ENCODE results near the gene NUMBL.
"Not testable (repeated sequence)": the region's sequence is repeated elsewhere in the genome, so short reads cannot be mapped to it uniquely, and the experiment has no call there.

The NUMBL gene

DNA sequence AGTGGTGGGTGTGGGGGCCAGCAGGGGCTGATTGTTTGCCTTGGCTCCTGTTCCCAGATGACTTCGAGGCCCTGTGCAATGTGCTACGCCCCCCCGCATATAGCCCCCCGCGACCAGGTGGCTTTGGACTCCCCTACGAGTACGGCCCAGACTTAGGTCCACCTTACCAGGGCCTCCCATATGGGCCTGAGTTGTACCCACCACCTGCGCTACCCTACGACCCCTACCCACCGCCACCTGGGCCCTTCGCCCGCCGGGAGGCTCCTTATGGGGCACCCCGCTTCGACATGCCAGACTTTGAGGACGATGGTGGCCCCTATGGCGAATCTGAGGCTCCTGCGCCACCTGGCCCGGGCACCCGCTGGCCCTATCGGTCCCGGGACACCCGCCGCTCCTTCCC is 63.5 kb downstream of the NUMBL start:
- no peak for DNase-seq

DNA sequence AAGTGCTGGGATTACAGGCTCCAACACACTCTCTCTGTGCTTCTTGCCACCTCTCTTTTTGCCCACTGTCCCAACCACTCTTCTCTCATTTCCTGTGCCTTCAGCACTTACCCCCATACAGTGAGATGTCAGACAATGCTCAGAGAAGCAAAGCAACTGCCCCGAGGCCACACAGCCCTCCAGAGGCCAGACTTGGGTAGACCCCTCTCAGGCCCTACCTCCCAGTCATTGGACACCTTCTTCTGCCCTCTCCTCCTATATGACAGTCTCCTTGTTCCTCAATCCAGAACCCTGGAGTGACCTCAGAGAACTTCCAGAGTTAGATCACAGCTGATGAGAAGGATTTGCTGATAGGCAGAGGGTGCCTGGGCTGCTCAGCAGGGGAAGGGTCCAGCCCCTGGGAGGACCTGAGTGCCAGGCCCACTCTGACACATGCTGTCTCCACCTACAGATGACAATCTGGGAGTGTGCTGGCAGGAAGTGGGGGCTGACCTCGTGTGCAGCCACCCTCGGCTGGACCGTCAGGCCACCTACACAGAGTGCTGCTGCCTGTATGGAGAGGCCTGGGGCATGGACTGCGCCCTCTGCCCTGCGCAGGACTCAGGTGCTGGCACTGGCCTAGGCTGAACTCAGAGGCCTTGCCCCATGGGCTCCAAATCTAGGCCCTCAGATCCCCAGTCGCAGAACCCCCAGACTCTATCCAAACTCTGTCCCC is 64.9 kb downstream of the NUMBL start:
- DNase-seq = no peak

GRCh38 chr19:40624369-40625153 is 65.9 kb downstream of the NUMBL start:
- DNase-seq = not testable (repeated sequence)

DNA sequence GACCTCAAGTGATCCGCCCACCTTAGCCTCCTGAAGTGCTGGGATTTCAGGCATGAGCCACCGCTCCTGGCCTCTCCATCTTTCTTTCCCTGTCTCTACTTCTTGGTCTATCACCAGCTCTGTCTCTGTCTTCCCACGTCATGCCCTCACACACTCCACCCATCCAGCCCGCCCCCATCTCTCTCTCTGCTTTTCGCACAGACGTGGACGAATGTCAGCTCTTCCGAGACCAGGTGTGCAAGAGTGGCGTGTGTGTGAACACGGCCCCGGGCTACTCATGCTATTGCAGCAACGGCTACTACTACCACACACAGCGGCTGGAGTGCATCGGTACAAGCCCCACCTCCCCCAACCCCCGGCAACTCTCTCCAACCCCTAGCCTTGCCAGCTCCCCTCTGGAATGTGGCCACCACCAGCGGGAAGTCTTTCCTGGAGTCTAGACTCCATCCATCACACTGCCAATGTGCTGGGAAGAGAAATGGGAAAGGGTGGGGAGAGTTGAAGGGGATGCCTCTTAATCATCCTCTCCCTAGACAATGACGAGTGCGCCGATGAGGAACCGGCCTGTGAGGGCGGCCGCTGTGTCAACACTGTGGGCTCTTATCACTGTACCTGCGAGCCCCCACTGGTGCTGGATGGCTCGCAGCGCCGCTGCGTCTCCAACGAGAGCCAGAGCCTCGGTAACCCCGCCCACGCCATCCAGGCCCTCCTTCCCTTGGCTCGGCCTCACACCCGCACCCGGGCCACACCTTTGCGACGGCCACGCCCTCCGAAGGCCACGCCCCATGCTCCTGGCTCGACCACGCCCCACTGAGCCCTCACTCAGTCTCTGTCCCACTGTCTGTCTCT is 66.8 kb downstream of the NUMBL start:
- peak; percentile 85 to 97 (median 91) for DNase-seq

DNA sequence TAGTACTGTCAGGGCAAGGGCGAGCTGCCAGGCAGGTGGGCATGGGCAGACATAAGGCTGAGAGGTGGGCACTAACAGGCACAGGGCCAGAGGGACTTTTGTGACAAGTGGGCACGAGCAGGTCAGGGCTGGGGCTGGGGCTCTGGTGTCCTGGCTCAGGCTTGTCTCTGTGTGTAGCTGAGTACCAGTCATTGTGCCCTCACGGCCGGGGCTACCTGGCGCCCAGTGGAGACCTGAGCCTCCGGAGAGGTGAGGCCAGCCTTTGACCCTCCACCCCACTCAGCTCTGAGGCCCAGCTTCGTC is 67.7 kb downstream of the NUMBL start:
- no peak for DNase-seq

GRCh38 chr19:40621966-40622772 is 68.3 kb downstream of the NUMBL start:
- no peak for DNase-seq

- DNase-seq = no peak
Measured at GRCh38 chr19:40621283-40621682, 69.2 kb downstream of the NUMBL start.

- no peak for DNase-seq
Measured at GRCh38 chr19:40620161-40620485, 70.3 kb downstream of the NUMBL start.

DNA sequence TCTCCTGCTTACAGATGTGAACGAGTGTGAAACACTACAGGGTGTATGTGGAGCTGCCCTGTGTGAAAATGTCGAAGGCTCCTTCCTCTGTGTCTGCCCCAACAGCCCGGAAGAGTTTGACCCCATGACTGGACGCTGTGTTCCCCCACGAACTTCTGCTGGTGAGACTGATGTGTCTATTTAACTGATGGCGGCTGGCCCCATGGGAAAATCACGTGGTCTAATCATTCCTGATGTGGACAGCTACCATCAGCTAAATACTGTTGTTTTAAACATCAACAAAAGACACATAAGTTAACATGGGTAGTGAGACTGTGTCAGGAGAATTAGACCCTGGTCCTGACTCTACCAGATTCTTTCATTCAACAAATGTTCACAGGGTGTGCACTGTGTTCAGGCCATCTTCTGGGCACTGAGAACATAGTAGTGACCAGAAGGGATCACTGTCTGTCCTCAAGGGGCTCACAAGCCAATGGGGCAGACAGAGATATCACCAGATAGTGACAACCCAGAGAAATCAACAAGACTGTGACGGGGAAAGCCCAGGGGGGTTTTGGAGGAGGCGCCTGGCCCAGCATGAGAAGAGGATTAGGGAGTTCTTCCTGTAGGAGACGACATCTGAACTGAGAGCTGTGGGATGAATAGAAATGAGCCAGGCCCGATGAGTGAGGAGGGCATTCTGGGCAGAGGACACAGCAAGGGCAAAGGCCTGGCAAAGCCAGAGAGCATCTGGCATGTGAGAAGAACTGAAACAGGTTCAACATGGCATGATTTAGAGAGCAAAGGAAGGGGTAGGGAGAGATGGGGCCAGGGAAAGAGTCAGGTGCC is 70.9 kb downstream of the NUMBL start:
- no peak for DNase-seq

DNA sequence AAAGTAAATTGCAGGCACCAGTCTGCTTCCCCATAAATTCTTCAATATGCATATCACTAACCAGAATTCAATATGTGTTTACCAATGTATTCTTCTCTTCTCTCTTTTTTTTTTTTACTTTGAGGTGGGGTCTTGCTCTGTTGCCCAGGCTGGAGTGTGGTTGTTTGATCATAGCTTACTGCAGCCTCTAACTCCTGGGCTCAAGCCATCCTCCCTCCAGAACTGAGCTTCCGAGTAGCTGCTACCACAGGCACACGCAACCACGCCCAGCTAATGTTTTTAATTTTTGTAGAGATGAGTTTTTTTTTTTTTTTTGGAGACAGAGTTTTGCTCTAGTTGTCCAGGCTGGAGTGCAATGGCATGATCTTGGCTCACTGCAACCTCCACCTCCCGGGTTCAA is 72.5 kb downstream of the NUMBL start:
- DNase-seq = no peak

DNA sequence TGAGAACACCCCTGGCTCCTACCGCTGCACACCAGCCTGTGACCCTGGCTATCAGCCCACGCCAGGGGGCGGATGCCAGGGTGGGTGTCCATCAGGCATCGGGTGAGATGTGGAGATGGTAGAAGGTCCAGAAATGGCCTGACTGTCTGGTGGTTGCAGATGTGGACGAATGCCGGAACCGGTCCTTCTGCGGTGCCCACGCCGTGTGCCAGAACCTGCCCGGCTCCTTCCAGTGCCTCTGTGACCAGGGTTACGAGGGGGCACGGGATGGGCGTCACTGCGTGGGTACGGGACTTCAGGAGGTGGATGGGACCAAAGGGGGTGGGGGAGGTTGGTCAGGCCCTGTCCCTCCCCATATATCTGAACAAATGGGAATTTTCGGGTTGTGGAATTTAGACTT is 73.5 kb downstream of the NUMBL start:
- DNase-seq = no peak

DNA sequence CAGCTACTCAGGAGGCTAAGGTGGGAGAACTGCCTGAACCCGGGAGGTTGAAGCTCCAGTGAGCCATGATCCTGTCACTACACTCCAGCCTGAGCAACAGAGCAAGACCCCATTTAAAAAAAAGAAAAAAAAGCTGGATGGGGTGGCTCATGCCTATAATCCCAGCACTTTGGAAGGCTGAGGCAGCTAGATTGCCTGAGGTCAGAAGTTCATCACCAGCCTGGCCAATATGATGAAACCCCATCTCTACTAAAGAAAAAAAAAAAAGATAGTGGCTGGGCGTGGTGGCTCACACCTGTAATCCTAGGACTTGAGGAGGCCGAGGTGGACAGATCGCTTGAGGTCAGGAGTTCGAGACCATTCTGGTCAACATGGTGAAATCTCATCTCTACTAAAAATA is 74.3 kb downstream of the NUMBL start:
- DNase-seq = no peak

Data from NCI-H1417 (cell line).